H1 (cell line): ENCODE measurements around the gene OGFR. TPM values are rescaled to one million over a fixed set of nuclear protein-coding genes. Genes with fewer than 3 reads are reported as not detected.

Experiments
- HDAC2 ChIP-seq, 2 experiments: fragments of 300-600 bp in 1 of 2; sonication (generic) in 1 of 2; IDR thresholded peaks; 2 replicates each; pipeline ENCODE4 v1.6.1; 2011 to 2012; ENCODE audit warnings: low read depth in 2 of 2, low read length in 2 of 2, mild to moderate bottlenecking in 2 of 2, moderate library complexity in 2 of 2, borderline replicate concordance in 1 of 2, inconsistent platforms in 1 of 2
- SAP30 ChIP-seq: fragments of 300-600 bp; sonication (generic); IDR thresholded peaks from 2 replicates; pipeline ENCODE4 v1.7.1; 2012; ENCODE audit warnings: low read length, moderate library complexity, mild to moderate bottlenecking, inconsistent platforms; ENCODE audit not compliant: insufficient read depth, insufficient replicate concordance
- SIRT6 ChIP-seq: IDR thresholded peaks from one replicate; pipeline ENCODE4 v1.7.1; 2012; ENCODE audit warnings: low read length, inconsistent platforms
- SP1 ChIP-seq: IDR thresholded peaks from 2 replicates; pipeline ENCODE4 v1.6.1; 2011; ENCODE audit warnings: low read depth, low read length
- SP4 ChIP-seq: IDR thresholded peaks from 2 replicates; pipeline ENCODE4 v1.6.1; 2012; ENCODE audit warnings: low read length, inconsistent platforms
- SRF ChIP-seq: IDR thresholded peaks from 2 replicates; pipeline ENCODE4 v1.6.1; 2011; ENCODE audit warnings: mild to moderate bottlenecking, low read depth, low read length, moderate library complexity
- polyA plus RNA-seq, 7 experiments: library from polyadenylated mRNA; depleted of rRNA in 3 of 7; stranded (reverse) in 5 of 7; unstranded in 2 of 7; fragments of >200 nt in 5 of 7; fragments of 200-250 nt in 2 of 7; gene quantifications; 1 replicate in 5 of 7; 2 replicates in 1 of 7; 4 replicates in 1 of 7; pipeline versions ENCODE4 v1.2.1 to v1.2.3, GENCODE V29; 2011 to 2013; ENCODE audit warnings: missing spikeins in 2 of 7, mixed read lengths in 2 of 7
- total RNA-seq: library from RNA; stranded (reverse); fragmentation: NEBNext Ultra II Directional; extraction: Animal tissue kit (Norgen Biotek cat#: 25700); gene quantifications from 2 replicates; pipeline ENCODE4 v1.2.1, GENCODE V29; 2021

The OGFR gene
- total and polyA plus RNA-seq, 2 of the 8 experiments (the other 6 are each of a cell fraction or from before 2014, with no cell fraction given): 13.9 to 25.1 TPM

DNA sequence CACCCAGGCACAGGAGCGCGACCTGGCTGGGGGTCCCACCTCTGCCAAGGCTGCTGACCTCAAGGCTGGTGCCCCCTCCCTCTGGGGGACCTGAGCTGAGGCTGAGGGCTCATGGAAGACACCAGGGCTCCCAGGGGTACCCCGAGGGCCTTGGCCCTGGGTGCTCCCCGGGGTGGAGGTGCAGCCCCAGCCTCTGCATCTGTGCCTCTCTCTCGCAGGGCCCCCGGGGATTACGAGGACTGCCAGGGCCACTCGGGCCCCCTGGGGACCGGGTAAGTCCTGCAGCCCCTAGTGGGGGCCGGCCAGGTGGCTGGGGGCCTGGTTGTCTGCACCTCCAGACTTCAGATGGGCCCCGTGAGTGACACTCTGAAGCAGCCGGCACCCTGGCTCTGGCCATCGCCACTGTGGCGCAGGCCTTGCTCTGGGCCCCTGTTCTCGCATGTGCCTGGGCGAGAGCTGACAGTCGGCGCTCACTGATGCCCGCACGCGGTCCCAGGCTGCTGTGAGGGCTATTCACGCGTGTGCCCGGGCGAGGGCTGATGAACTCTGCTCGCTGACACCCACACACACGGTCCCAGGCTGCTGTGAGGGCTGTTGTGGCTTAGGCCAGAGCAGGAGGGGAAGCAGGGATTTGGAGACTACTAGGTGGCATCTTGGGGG is 21.5 kb downstream of the OGFR start (continued):
- no peak for TF ChIP-seq SRF
- no peak for TF ChIP-seq SAP30
- no peak for TF ChIP-seq SP4
- no peak for TF ChIP-seq HDAC2 (IDR thresholded peaks at IDR 0.05; ENCODE audit: borderline replicate concordance in 1 of 2, low read depth in 2 of 2, low read length in 2 of 2)
- no peak for TF ChIP-seq SP1
- TF ChIP-seq SIRT6: no peak
